ENCODE measurements around the gene CILP2.

CILP2 gene

DNA sequence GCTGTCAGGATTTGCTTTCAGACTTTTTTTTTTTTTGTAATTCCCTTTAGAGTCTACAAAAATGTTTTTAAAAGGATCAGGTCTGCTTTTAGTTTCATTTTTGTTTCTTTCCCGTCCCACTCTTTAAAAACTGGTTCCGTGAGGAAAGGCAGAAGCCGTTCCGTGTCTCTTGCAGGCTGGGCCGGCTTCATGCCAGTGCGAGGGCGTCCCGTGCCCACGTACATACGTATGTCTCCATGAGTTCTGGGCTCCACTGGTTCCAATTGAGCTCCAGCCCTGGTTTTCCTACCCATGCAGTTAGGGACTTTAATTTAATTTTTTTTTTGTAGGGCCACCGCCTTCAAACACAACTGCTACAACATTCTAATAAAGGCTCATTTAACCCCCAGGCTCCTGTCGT is 31.5 kb upstream of the CILP2 start (continued):
- TF ChIP-seq, protein P1, sequence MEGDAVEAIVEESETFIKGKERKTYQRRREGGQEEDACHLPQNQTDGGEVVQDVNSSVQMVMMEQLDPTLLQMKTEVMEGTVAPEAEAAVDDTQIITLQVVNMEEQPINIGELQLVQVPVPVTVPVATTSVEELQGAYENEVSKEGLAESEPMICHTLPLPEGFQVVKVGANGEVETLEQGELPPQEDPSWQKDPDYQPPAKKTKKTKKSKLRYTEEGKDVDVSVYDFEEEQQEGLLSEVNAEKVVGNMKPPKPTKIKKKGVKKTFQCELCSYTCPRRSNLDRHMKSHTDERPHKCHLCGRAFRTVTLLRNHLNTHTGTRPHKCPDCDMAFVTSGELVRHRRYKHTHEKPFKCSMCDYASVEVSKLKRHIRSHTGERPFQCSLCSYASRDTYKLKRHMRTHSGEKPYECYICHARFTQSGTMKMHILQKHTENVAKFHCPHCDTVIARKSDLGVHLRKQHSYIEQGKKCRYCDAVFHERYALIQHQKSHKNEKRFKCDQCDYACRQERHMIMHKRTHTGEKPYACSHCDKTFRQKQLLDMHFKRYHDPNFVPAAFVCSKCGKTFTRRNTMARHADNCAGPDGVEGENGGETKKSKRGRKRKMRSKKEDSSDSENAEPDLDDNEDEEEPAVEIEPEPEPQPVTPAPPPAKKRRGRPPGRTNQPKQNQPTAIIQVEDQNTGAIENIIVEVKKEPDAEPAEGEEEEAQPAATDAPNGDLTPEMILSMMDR (tag by site-specific recombination; IDR thresholded peaks at IDR 0.05): no peak

DNA sequence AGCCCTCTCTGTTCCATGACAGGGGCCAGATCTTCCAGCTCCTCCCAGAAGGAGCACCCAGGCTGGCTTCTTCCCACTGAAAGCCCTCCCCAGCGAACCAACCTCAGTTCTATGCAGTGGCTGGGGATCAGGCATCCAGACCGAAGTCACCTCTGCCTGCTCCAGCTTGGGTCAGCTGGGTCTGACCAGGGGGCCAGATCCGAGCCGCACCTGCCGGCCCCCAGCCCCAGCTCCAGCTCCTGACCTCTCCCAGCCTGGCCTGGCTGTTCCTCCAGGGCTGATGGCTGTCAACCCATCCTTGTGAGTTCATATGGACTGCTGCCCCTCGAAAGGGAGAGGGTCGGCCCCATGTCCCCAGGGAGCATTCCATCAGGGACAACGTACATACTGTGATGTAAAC is 30.7 kb upstream of the CILP2 start:
- ChIA-PET POLR2A (interaction anchor here (0.6 to 1.3 kb wide), 2 partner anchors 142 to 164 kb away, joined by 3 read pairs; no protein-coding TSS in a partner anchor), CTCF (interaction anchor here (0.6 to 1.2 kb wide), 3 partner anchors 17 to 395 kb away, joined by 3 to 9 read pairs (median 4); no protein-coding TSS in a partner anchor)
- Histone ChIP-seq H3K4me3 (ENCODE audit: low read depth, low read length) (no peak overlapping the region), H3K9me3 (ENCODE audit: control insufficient read depth, insufficient read depth, low read depth, low read length) (no peaks in the 10 kb centered on the region), H3K36me3 (ENCODE audit: control insufficient read depth in 2 of 2, insufficient read depth in 1 of 2, low read length in 2 of 2) (peaks cover 4 to 53% of the 10 kb centered on the region in 2 experiments; a peak in 2 of 3 replicates), H3K27ac (ENCODE audit: extremely low read depth, low read depth, low read length) (no peak overlapping the region), H3K4me1 (ENCODE audit: control insufficient read depth, insufficient read depth, low read length) (no peaks in the 10 kb centered on the region)
- TF ChIP-seq ZNF596 (tag by site-specific recombination; IDR thresholded peaks at IDR 0.05): no peak
- no peak for TF ChIP-seq OSR2 (tag by site-specific recombination; IDR thresholded peaks at IDR 0.05)
- no peak for TF ChIP-seq ZNF433 (tag by site-specific recombination; IDR thresholded peaks at IDR 0.05; ENCODE audit: low read depth)
- TF ChIP-seq, protein P2, sequence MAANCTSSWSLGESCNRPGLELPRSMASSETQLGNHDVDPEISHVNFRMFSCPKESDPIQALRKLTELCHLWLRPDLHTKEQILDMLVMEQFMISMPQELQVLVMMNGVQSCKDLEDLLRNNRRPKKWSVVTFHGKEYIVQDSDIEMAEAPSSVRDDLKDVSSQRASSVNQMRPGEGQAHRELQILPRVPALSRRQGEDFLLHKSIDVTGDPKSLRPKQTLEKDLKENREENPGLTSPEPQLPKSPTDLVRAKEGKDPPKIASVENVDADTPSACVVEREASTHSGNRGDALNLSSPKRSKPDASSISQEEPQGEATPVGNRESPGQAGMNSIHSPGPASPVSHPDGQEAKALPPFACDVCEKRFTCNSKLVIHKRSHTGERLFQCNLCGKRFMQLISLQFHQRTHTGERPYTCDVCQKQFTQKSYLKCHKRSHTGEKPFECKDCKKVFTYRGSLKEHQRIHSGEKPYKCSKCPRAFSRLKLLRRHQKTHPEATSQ (tag by site-specific recombination; IDR thresholded peaks at IDR 0.05): no peak
- TF ChIP-seq ZXDB (tag by site-specific recombination; IDR thresholded peaks at IDR 0.05): no peak
- TF ChIP-seq ZNF658 (tag by site-specific recombination; IDR thresholded peaks at IDR 0.05): no peak
- TF ChIP-seq KLF1 (tag by site-specific recombination; IDR thresholded peaks at IDR 0.05): no peak
- TF ChIP-seq, protein P3, sequence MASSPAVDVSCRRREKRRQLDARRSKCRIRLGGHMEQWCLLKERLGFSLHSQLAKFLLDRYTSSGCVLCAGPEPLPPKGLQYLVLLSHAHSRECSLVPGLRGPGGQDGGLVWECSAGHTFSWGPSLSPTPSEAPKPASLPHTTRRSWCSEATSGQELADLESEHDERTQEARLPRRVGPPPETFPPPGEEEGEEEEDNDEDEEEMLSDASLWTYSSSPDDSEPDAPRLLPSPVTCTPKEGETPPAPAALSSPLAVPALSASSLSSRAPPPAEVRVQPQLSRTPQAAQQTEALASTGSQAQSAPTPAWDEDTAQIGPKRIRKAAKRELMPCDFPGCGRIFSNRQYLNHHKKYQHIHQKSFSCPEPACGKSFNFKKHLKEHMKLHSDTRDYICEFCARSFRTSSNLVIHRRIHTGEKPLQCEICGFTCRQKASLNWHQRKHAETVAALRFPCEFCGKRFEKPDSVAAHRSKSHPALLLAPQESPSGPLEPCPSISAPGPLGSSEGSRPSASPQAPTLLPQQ (tag by site-specific recombination; IDR thresholded peaks at IDR 0.05): no peak
- no peak for TF ChIP-seq ZNF473 (tag by site-specific recombination; IDR thresholded peaks at IDR 0.05)
- no peak for TF ChIP-seq ZBTB20 (tag by site-specific recombination; IDR thresholded peaks at IDR 0.05)
- no peak for TF ChIP-seq ZNF404 (tag by site-specific recombination; IDR thresholded peaks at IDR 0.05)
- TF ChIP-seq, protein P4, sequence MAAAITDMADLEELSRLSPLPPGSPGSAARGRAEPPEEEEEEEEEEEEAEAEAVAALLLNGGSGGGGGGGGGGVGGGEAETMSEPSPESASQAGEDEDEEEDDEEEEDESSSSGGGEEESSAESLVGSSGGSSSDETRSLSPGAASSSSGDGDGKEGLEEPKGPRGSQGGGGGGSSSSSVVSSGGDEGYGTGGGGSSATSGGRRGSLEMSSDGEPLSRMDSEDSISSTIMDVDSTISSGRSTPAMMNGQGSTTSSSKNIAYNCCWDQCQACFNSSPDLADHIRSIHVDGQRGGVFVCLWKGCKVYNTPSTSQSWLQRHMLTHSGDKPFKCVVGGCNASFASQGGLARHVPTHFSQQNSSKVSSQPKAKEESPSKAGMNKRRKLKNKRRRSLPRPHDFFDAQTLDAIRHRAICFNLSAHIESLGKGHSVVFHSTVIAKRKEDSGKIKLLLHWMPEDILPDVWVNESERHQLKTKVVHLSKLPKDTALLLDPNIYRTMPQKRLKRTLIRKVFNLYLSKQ (tag by site-specific recombination; IDR thresholded peaks at IDR 0.05; ENCODE audit: borderline replicate concordance): no peak
- TF ChIP-seq MYNN (tag by site-specific recombination; IDR thresholded peaks at IDR 0.05; ENCODE audit: borderline replicate concordance): no peak
- no peak for TF ChIP-seq ZSCAN16 (tag by site-specific recombination; IDR thresholded peaks at IDR 0.05)
- TF ChIP-seq, protein P5, sequence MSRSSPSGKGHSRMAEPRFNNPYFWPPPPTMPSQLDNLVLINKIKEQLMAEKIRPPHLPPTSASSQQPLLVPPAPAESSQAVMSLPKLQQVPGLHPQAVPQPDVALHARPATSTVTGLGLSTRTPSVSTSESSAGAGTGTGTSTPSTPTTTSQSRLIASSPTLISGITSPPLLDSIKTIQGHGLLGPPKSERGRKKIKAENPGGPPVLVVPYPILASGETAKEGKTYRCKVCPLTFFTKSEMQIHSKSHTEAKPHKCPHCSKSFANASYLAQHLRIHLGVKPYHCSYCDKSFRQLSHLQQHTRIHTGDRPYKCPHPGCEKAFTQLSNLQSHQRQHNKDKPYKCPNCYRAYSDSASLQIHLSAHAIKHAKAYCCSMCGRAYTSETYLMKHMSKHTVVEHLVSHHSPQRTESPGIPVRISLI (tag by site-specific recombination; IDR thresholded peaks at IDR 0.05): no peak
- TF ChIP-seq OVOL3 (tag by site-specific recombination; IDR thresholded peaks at IDR 0.05): no peak
- no peak for TF ChIP-seq ZNF19 (tag by site-specific recombination; IDR thresholded peaks at IDR 0.05; ENCODE audit: low read depth)
- no peak for TF ChIP-seq ZNF548 (tag by site-specific recombination; IDR thresholded peaks at IDR 0.05)
